Endodermal cell (in vitro differentiated cells): ENCODE data around the gene CELSR2. TPM values are rescaled to one million over a fixed set of nuclear protein-coding genes. Genes with fewer than 3 reads are reported as not detected.

ENCODE experiments used
- DNase-seq: peaks from one replicate; pipeline ENCODE4 v3.0.0-alpha.2; 2017
- H3K27ac ChIP-seq: 2 replicates; pipeline ENCODE4 v1.5.1; 2013; ENCODE audit warnings: mild to moderate bottlenecking, low read depth, low read length, moderate library complexity
- H3K27me3 ChIP-seq: 2 replicates; pipeline ENCODE4 v1.6.1; 2013; ENCODE audit warnings: mild to moderate bottlenecking, low read length, moderate library complexity; ENCODE audit not compliant: insufficient read depth, control insufficient read depth, poor library complexity, severe bottlenecking
- H3K36me3 ChIP-seq: 2 replicates; pipeline ENCODE4 v1.7.0; 2013; ENCODE audit warnings: mild to moderate bottlenecking, low read length, moderate library complexity; ENCODE audit not compliant: control insufficient read depth, insufficient read depth
- H3K4me1 ChIP-seq: one replicate; pipeline ENCODE4 v1.7.0; 2013; ENCODE audit warnings: low read length; ENCODE audit not compliant: control insufficient read depth, insufficient read depth
- H3K4me3 ChIP-seq: 2 replicates; pipeline ENCODE4 v1.5.1; 2013; ENCODE audit warnings: mild to moderate bottlenecking, low read length, moderate library complexity
- H3K9ac ChIP-seq: 2 replicates; pipeline ENCODE4 v1.6.1; 2013; ENCODE audit warnings: mild to moderate bottlenecking, low read length, moderate library complexity; ENCODE audit not compliant: poor library complexity, severe bottlenecking; ENCODE audit errors: extremely low read depth
- H3K9me3 ChIP-seq: 2 replicates; pipeline ENCODE4 v1.6.1; 2013; ENCODE audit warnings: mild to moderate bottlenecking, low read length, moderate library complexity; ENCODE audit not compliant: control insufficient read depth
- H3K27ac Mint-ChIP-seq: 2 replicates; pipeline ENCODE4 v1.8.0; 2020; ENCODE audit warnings: mixed read lengths
- H3K27me3 Mint-ChIP-seq: 2 replicates; pipeline ENCODE4 v1.8.0; 2021; ENCODE audit warnings: mild to moderate bottlenecking, mixed read lengths; ENCODE audit not compliant: insufficient read depth
- H3K36me3 Mint-ChIP-seq: 2 replicates; pipeline ENCODE4 v1.8.0; 2020; ENCODE audit warnings: low read depth, mixed read lengths
- H3K4me1 Mint-ChIP-seq: 2 replicates; pipeline ENCODE4 v1.8.0; 2020; ENCODE audit warnings: mixed read lengths
- H3K4me3 Mint-ChIP-seq: 2 replicates; pipeline ENCODE4 v1.8.0; 2020; ENCODE audit warnings: mild to moderate bottlenecking, moderate library complexity, mixed read lengths
- H3K9me3 Mint-ChIP-seq: 2 replicates; pipeline ENCODE4 v1.8.0; 2020; ENCODE audit warnings: mild to moderate bottlenecking, mixed read lengths
- CTCF ChIP-seq: fragments of 200-600 bp; sonication (generic); conservative IDR thresholded peaks from 2 replicates; pipeline ENCODE4 v1.5.0; 2021; ENCODE audit warnings: antibody characterized with exemption, mild to moderate bottlenecking
- WGBS, 2 experiments: methylation state at CpG; one replicate each; pipeline versions ENCODE4 v1.1.5 to v1.1.7; 2013; ENCODE audit warnings: missing lambda C conversion rate in 2 of 2, mixed read lengths in 1 of 2; ENCODE audit not compliant: insufficient coverage in 1 of 2, insufficient read length in 1 of 2; 5-methylcytosine and 5-hydroxymethylcytosine counted together
- total RNA-seq, 2 donors: library from RNA; stranded (reverse); fragmentation: NEBNext Ultra II Directional in 1 of 2; extraction: Animal tissue kit (Norgen Biotek cat#: 25700) in 1 of 2; gene quantifications; 2 replicates in 1 of 2; 3 replicates in 1 of 2; pipeline ENCODE4 v1.2.1, GENCODE V29; 2021

CELSR2 gene
- total RNA-seq, 2 donors from 2014 or later = 16.1 to 20.2 TPM

- H3K9me3 ChIP-seq = no peaks in the 10 kb centered on the region
- peaks cover 2% of the 10 kb centered on the region for H3K4me1 ChIP-seq
- H3K27ac ChIP-seq = no peak overlapping the region
- TF ChIP-seq CTCF = no peak
- Mint-ChIP-seq H3K4me3 (no peak overlapping the region), H3K9me3 (no peaks in the 10 kb centered on the region), H3K27ac (no peak overlapping the region), H3K36me3 (peaks cover 3% of the 10 kb centered on the region), H3K27me3 (no peaks in the 10 kb centered on the region), H3K4me1 (peaks cover 5% of the 10 kb centered on the region)
- no peak overlapping the region for H3K4me3 ChIP-seq
- H3K36me3 ChIP-seq = peaks cover 4% of the 10 kb centered on the region
- DNase-seq = no peak
- H3K27me3 ChIP-seq = no peaks in the 10 kb centered on the region
- 92 to 100% methylated on average over 1 to 16 of the region's 16 CpGs for WGBS, 2 experiments
- no peak overlapping the region for H3K9ac ChIP-seq
These were observed 11.7 kb downstream of the CELSR2 start for GRCh38 chr1:109261006-109261405.

- Mint-ChIP-seq H3K27ac (no peak overlapping the region), H3K27me3 (no peaks in the 10 kb centered on the region), H3K4me1 (peaks cover 5% of the 10 kb centered on the region), H3K36me3 (peaks cover 3% of the 10 kb centered on the region), H3K4me3 (no peak overlapping the region), H3K9me3 (no peaks in the 10 kb centered on the region)
- no peak for TF ChIP-seq CTCF
- Histone ChIP-seq H3K9me3 (no peaks in the 10 kb centered on the region), H3K4me3 (no peak overlapping the region), H3K36me3 (peaks cover 4% of the 10 kb centered on the region), H3K27me3 (no peaks in the 10 kb centered on the region), H3K9ac (no peak overlapping the region), H3K27ac (no peak overlapping the region), H3K4me1 (peaks cover 2% of the 10 kb centered on the region)
- WGBS, 2 experiments = 94 to 100% methylated on average over 2 to 6 of the region's 6 CpGs
- no peak for DNase-seq
These were observed 12.2 kb downstream of the CELSR2 start for GRCh38 chr1:109261578-109261977.

- H3K36me3 ChIP-seq = peaks cover 4% of the 10 kb centered on the region
- H3K27me3 ChIP-seq = no peaks in the 10 kb centered on the region
- 93 to 94% methylated on average over 19 to 22 of the region's 22 CpGs for WGBS, 2 experiments
- Mint-ChIP-seq H3K36me3 (peaks cover 5% of the 10 kb centered on the region), H3K27ac (no peak overlapping the region), H3K27me3 (no peaks in the 10 kb centered on the region), H3K4me1 (peaks cover 5% of the 10 kb centered on the region), H3K4me3 (no peak overlapping the region), H3K9me3 (no peaks in the 10 kb centered on the region)
- H3K9ac ChIP-seq = no peak overlapping the region
- no peak overlapping the region for H3K4me3 ChIP-seq
- no peaks in the 10 kb centered on the region for H3K9me3 ChIP-seq
- H3K4me1 ChIP-seq = peaks cover 2% of the 10 kb centered on the region
- TF ChIP-seq CTCF = no peak
- no peak for DNase-seq
- peak overlapping the region; percentile 32 for H3K27ac ChIP-seq
These were observed 13.1 kb downstream of the CELSR2 start for GRCh38 chr1:109262231-109263055.
